Dermis lymphatic vessel endothelial cell (primary cell): ENCODE results near the gene ASCC1. TPM values are rescaled to one million over a fixed set of nuclear protein-coding genes. Genes with fewer than 3 reads are reported as not detected.

ENCODE experiments used
- total RNA-seq: library from RNA; depleted of rRNA; stranded (reverse); fragments of >200 nt; gene quantifications from 2 replicates; pipeline ENCODE4 v1.2.1, GENCODE V29; 2014

ASCC1 gene, protein sequence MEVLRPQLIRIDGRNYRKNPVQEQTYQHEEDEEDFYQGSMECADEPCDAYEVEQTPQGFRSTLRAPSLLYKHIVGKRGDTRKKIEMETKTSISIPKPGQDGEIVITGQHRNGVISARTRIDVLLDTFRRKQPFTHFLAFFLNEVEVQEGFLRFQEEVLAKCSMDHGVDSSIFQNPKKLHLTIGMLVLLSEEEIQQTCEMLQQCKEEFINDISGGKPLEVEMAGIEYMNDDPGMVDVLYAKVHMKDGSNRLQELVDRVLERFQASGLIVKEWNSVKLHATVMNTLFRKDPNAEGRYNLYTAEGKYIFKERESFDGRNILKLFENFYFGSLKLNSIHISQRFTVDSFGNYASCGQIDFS
- total RNA-seq: 21.3 and 29.7 TPM in 2 replicates

DNA sequence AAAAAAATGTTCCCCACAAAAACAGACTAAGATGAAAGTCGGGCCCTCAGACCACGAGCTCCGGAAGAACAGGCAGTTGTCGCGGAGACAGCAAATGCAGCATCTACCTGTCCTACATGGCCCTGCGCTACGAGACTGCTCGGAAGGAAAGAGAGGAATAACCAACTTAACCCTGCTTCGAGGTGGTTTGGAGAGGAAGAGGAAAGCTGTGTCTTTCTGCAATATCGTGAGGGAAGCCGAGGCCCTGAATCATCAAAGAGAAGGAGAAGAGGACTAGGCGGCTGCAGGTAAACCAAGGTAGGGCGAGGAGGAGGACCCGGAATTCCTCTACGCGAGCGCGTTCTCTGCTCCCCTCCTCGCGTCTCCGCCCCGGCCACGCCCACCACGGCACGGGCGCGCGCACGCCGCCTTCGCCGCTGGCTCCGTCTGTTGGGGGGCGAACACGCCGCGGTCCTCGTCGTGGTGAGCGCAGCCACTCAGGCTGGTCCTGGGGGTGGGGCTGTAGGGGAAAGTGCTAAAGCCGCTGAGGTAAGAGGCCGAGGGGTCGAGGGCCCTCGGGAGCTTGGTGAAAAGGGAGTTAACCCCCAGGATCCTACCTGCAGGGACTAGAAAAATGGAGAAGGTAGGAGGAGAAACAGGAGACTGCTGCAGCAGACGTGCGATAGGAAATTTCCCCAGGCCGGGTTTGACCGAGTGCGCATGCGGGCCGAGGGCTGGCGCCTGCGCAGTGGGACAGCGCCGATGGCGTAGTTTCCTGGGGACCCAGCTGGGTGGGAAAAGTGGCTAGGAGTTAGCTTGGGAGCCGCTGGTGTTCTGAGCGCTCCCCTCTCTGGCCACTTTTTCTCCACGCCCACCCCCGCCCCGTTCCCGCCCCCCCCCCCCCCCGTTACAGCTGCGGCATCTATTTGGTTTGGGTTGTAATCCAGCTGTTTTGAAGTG lies at the start of gene ASCC1, which contains the start of gene ANAPC16:
Gene ASCC1, minus strand, starts transcription at position 666 of the 939 bp plus-strand sequence. CDS start 2,978 bp downstream, outside the sequence.
Gene ANAPC16, plus strand, starts transcription at position 402 of the 939 bp plus-strand sequence. CDS start 7,903 bp downstream, outside the sequence.

GRCh38 chr10:72087969-72088888 lies 127.8 kb downstream of the ASCC1 start, which contains the start of gene SPOCK2:
Gene SPOCK2 (minus strand): TSS chr10:72088551. CDS start chr10:72088328, 223 bp downstream.

Other genes with a start within 250 kb of the ASCC1 start
- 7.4 and 10.0 TPM in 2 replicates for gene SPOCK2, start 127.7 kb downstream of the ASCC1 start, total RNA-seq
- gene ANAPC16, start 264 bp downstream of the ASCC1 start, total RNA-seq: 82.5 and 87.2 TPM in 2 replicates
- 133 and 184 TPM in 2 replicates for gene DDIT4, start 57.6 kb upstream of the ASCC1 start, total RNA-seq
- 21.2 and 24.7 TPM in 2 replicates for gene DNAJB12, start 138.6 kb upstream of the ASCC1 start, total RNA-seq